Astrocyte (in vitro differentiated cells and primary cell): Measurements from ENCODE around the gene PNPLA1.

ENCODE experiments used
- EZH2 ChIP-seq: IDR thresholded peaks from 2 replicates; pipeline ENCODE4 v1.6.1; 2012; ENCODE audit warnings: mild to moderate bottlenecking, low read length, inconsistent platforms; ENCODE audit not compliant: insufficient read depth
- TF ChIP-seq, protein P1 (sequence below): IDR thresholded peaks from 2 replicates; pipeline ENCODE4 v1.5.1; 2011; ENCODE audit warnings: low read depth, mild to moderate bottlenecking, inconsistent platforms, low read length, moderate library complexity; ENCODE audit not compliant: insufficient read depth

- TF ChIP-seq, protein P1, sequence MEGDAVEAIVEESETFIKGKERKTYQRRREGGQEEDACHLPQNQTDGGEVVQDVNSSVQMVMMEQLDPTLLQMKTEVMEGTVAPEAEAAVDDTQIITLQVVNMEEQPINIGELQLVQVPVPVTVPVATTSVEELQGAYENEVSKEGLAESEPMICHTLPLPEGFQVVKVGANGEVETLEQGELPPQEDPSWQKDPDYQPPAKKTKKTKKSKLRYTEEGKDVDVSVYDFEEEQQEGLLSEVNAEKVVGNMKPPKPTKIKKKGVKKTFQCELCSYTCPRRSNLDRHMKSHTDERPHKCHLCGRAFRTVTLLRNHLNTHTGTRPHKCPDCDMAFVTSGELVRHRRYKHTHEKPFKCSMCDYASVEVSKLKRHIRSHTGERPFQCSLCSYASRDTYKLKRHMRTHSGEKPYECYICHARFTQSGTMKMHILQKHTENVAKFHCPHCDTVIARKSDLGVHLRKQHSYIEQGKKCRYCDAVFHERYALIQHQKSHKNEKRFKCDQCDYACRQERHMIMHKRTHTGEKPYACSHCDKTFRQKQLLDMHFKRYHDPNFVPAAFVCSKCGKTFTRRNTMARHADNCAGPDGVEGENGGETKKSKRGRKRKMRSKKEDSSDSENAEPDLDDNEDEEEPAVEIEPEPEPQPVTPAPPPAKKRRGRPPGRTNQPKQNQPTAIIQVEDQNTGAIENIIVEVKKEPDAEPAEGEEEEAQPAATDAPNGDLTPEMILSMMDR: no peak
- TF ChIP-seq EZH2: no peak
Observed at GRCh38 chr6:36336779-36337241, 67.0 kb downstream of the PNPLA1 start, which contains the start of gene BNIP5.
